GM12878 (cell line): ENCODE measurements around the gene SLX9. TPM values are rescaled to one million over a fixed set of nuclear protein-coding genes. Genes with fewer than 3 reads are reported as not detected.
A peak's percentile ranks its signal among the peaks of the same experiment; 100 is the strongest.

Experiments
- ATAC-seq: fragments of 200-7000 bp; cut with Tn5 transposase; 3 replicates; pipeline ENCODE4 v1.9.1; 2020; ENCODE audit warnings: mild to moderate bottlenecking, moderate library complexity
- BruUV-seq: library from RNA; stranded (reverse); fragments of 400-500 nt; replicated peaks from 2 replicates; lab custom pipeline; 2021; lab: Mats Ljungman, UMichigan
- CTCF ChIA-PET: fragments of 300-600 bp; sonication (Branson Sonifier 250); formaldehyde crosslinking; extraction: SDS; loops from one replicate; lab custom pipeline; 2021; ENCODE audit warnings: inconsistent platforms; lab: Yijun Ruan, JAX
- POLR2A ChIA-PET: fragments of 350-600 bp; formaldehyde crosslinking; extraction: SDS; loops from one replicate; lab custom pipeline; 2021; ENCODE audit warnings: inconsistent platforms; lab: Charles Lee
- RAD21 ChIA-PET: fragments of 300-600 bp; sonication (Branson Sonifier 250); formaldehyde crosslinking; loops from one replicate; lab custom pipeline; 2023; ENCODE audit warnings: antibody characterized with exemption; ENCODE audit not compliant: unreplicated experiment; lab: Charles Lee
- SMC1A ChIA-PET: fragments of 300-600 bp; sonication (Branson Sonifier 250); formaldehyde crosslinking; loops from one replicate; lab custom pipeline; 2023; ENCODE audit not compliant: unreplicated experiment, uncharacterized antibody; lab: Charles Lee
- DNase-seq: peaks from one replicate; pipeline ENCODE4 v3.0.0-alpha.2; 2011; ENCODE audit warnings: low read depth, low spot score
- FAIRE-seq: peaks from 3 replicates; lab custom pipeline; 2011; peaks lifted over from hg19 to GRCh38; lab: Jason Lieb, UNC
- H2AFZ ChIP-seq: 2 replicates; pipeline ENCODE4 v1.6.0; 2011; ENCODE audit warnings: low read depth, low read length, control low read depth; ENCODE audit not compliant: control insufficient read depth
- H3K27ac ChIP-seq: 2 replicates; pipeline ENCODE4 v1.5.1; 2011; ENCODE audit warnings: control low read depth; ENCODE audit not compliant: control insufficient read depth, insufficient read depth
- H3K27me3 ChIP-seq, 2 experiments: replicated peaks in 1 of 2; 2 replicates each; pipeline versions ENCODE4 v1.6.0 to v1.6.1; 2011; ENCODE audit warnings: low read length in 1 of 2; ENCODE audit not compliant: control insufficient read depth in 2 of 2, insufficient read depth in 2 of 2
- H3K36me3 ChIP-seq, 2 experiments: 2 replicates each; pipeline ENCODE4 v1.5.1; 2011; ENCODE audit warnings: low read length in 1 of 2; ENCODE audit not compliant: control insufficient read depth in 2 of 2, insufficient read depth in 2 of 2
- H3K4me1 ChIP-seq: 2 replicates; pipeline ENCODE4 v1.6.1; 2011; ENCODE audit warnings: mild to moderate bottlenecking, low read length, moderate library complexity, mixed read lengths; ENCODE audit not compliant: control insufficient read depth, insufficient read depth
- H3K4me2 ChIP-seq: 2 replicates; pipeline ENCODE4 v1.6.0; 2011; ENCODE audit warnings: control low read depth; ENCODE audit not compliant: control insufficient read depth, insufficient read depth
- H3K4me3 ChIP-seq: fragments of 200-600 bp; sonication (generic); 2 replicates; pipeline ENCODE4 v1.5.1; 2016
- H3K79me2 ChIP-seq: 2 replicates; pipeline ENCODE4 v1.6.0; 2011; ENCODE audit warnings: low read length; ENCODE audit not compliant: control insufficient read depth, insufficient read depth
- H3K9ac ChIP-seq: 2 replicates; pipeline ENCODE4 v1.8.0; 2011; ENCODE audit warnings: low read length, control low read depth, mixed read lengths; ENCODE audit not compliant: control insufficient read depth, insufficient read depth
- H3K9me3 ChIP-seq: replicated peaks from 3 replicates; pipeline ENCODE4 v1.5.1; 2011; ENCODE audit warnings: mild to moderate bottlenecking, low read length; ENCODE audit not compliant: control insufficient read depth, insufficient read depth
- H4K20me1 ChIP-seq: 2 replicates; pipeline ENCODE4 v1.6.0; 2011; ENCODE audit not compliant: control insufficient read depth, insufficient read depth
- CHD4 ChIP-seq: fragments of 200-600 bp; sonication (generic); IDR thresholded peaks from 2 replicates; pipeline ENCODE4 v1.6.1; 2016; ENCODE audit warnings: mild to moderate bottlenecking
- EED ChIP-seq: sonication (generic); IDR thresholded peaks from 2 replicates; pipeline ENCODE4 v1.6.1; 2016; ENCODE audit warnings: antibody characterized with exemption, low read depth
- GATAD2B ChIP-seq: fragments of 450-650 bp; conservative IDR thresholded peaks from 2 replicates; pipeline ENCODE4 v1.6.1; 2017; ENCODE audit warnings: low read depth, mild to moderate bottlenecking, moderate library complexity
- MYB ChIP-seq: fragments of 150-350 bp; IDR thresholded peaks from 2 replicates; pipeline ENCODE4 v1.6.1; 2014; ENCODE audit warnings: mild to moderate bottlenecking, low read depth, low read length, borderline replicate concordance
- RAD51 ChIP-seq: fragments of 450-650 bp; IDR thresholded peaks from 2 replicates; pipeline ENCODE4 v1.6.1; 2016; ENCODE audit warnings: moderate library complexity, mild to moderate bottlenecking, inconsistent platforms
- RB1 ChIP-seq: fragments of 450-650 bp; formaldehyde crosslinking; IDR thresholded peaks from 2 replicates; pipeline ENCODE4 v1.6.1; 2017; ENCODE audit warnings: mild to moderate bottlenecking, borderline replicate concordance
- SMC3 ChIP-seq: IDR thresholded peaks from 2 replicates; pipeline ENCODE4 v1.6.1; 2011; ENCODE audit warnings: low read length, improper control_type of control experiment, borderline replicate concordance
- TCF12 ChIP-seq: IDR thresholded peaks from 2 replicates; pipeline ENCODE4 v1.6.1; 2011; ENCODE audit warnings: low read depth, mild to moderate bottlenecking, low read length
- YBX1 ChIP-seq: fragments of 450-650 bp; IDR thresholded peaks from 2 replicates; pipeline ENCODE4 v1.6.1; 2016; ENCODE audit warnings: antibody characterized with exemption
- ZNF217 ChIP-seq: fragments of 450-650 bp; IDR thresholded peaks from 2 replicates; pipeline ENCODE4 v1.6.1; 2017; ENCODE audit warnings: antibody characterized with exemption, mild to moderate bottlenecking
- WGBS: methylation state at CpG from one replicate; pipeline ENCODE4 v1.1.6; 2016; ENCODE audit warnings: low lambda C conversion rate; ENCODE audit not compliant: insufficient replicate concordance, insufficient coverage; ENCODE audit errors: missing lambda C conversion rate; 5-methylcytosine and 5-hydroxymethylcytosine counted together
- in situ Hi-C: fragments of 300-500 bp; cut with MboI; formaldehyde crosslinking; loops from 9 replicates; pipeline ENCODE4 v1.14.3; 2018; ENCODE audit warnings: mixed read lengths
- intact Hi-C: fragments of 100-400 bp; cut with micrococcal nuclease; formaldehyde crosslinking; loops from one replicate; pipeline ENCODE4 v1.14.2; 2022; ENCODE audit not compliant: unreplicated experiment
- polyA plus RNA-seq, 11 experiments: library from polyadenylated mRNA; depleted of rRNA in 4 of 11; unstranded in 6 of 11; stranded (reverse) in 5 of 11; fragments of >200 nt; fragmentation: Nextera tagmentation in 4 of 11; fragmentation: Illumina TruSeq in 1 of 11; extraction: Ambion mirVana in 4 of 11; extraction: Trizol in 1 of 11; gene quantifications; 1 replicate in 1 of 11; 2 replicates in 10 of 11; pipeline versions ENCODE4 v1.2.1 to v1.2.3, GENCODE V29; 2011 to 2016; ENCODE audit warnings: inconsistent platforms in 2 of 11, missing spikeins in 2 of 11, low read depth in 1 of 11
- total RNA-seq, 4 experiments: library from RNA; depleted of rRNA in 3 of 4; stranded (reverse); fragments of >200 nt in 3 of 4; fragmentation: Illumina TruSeq in 1 of 4; extraction: Trizol in 1 of 4; gene quantifications; 2 replicates each; pipeline versions ENCODE4 v1.2.1 to v1.2.3, GENCODE V29; 2013 to 2021
- TF ChIP-seq, protein P1 (sequence below): fragments of 450-650 bp; IDR thresholded peaks from 2 replicates; pipeline ENCODE4 v1.6.1; 2017; ENCODE audit warnings: borderline replicate concordance

Gene SLX9
- total and polyA plus RNA-seq, 10 of the 15 experiments (the other 5 are each of a cell fraction or from before 2014, with no cell fraction given): 0.69 to 81.3 (median 33.9) TPM

DNA sequence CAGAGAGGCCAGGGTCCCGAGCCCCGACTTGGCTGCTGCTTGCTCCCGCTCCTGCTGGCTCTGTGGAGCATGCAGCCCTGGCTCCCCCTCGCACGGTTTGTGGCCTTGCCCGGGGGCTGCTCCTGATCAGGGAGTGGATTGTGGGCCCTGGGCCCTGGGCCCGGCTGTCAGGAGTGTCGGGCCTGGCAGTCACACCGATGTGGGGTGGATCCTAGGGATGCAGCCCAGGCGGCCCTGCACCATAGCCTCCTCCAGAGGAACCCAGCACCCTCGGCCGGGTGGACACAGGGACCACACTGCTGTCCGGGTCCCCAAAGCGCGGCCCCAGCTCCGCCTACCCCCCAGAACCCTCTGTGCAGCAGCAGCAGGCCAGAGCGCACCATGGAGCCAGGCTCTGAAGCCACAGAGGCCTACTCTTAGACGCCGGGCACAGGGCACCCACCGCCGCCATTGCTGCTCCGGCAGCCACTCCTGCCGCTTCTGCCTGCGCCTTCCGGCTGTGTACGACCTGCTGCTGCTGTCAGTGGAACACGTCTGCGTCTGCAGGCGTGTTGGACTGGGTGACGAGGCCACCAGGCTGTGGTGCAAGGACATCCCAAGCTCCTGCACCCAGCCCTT lies 9.4 kb downstream of the SLX9 start:
- Histone ChIP-seq H3K36me3 (peaks cover 6 to 35% of the 10 kb centered on the region in 2 experiments; a peak in 3 of 4 replicates), H3K27me3 (no peaks in the 10 kb centered on the region), H3K4me1 (no peaks in the 10 kb centered on the region), H3K79me2 (peaks cover 5% of the 10 kb centered on the region), H3K4me3 (no peak overlapping the region), H2AFZ (no peak overlapping the region), H3K4me2 (no peak overlapping the region)
- WGBS: 67% methylated on average over 30 of the region's 30 CpGs
- SMC1A ChIA-PET: interaction anchor here (0.8 to 12.3 kb wide), 10 partner anchors 8 to 192 kb away, joined by 3 to 153 read pairs (median 4); partner anchors contain the start of gene UBE2G2
- intact Hi-C loops (loop anchor here (1.0 kb wide), 2 partner anchors 179 to 188 kb away; no protein-coding TSS in a partner anchor), in situ Hi-C loops (loop anchor here (5.0 kb wide), 2 partner anchors 178 to 878 kb away; no protein-coding TSS in a partner anchor)
- no peak for DNase-seq
- CTCF ChIA-PET: interaction anchor here (0.6 to 11.8 kb wide), 28 partner anchors 8 to 616 kb away, joined by 3 to 235 read pairs (median 4); partner anchors contain the start of gene SLX9
- TF ChIP-seq GATAD2B: 0 out of 2 replicates have a peak, but pooled peaks have one; percentile 43
- no peak for TF ChIP-seq RAD51
- TF ChIP-seq, all 136 proteins: peak for 1
- BruUV-seq: no TSS peak
- Histone ChIP-seq H3K9ac (no peak overlapping the region), H4K20me1 (peaks cover 6% of the 10 kb centered on the region; the same call in 1 of the 2 replicates), H3K9me3 (no peaks in the 10 kb centered on the region), H3K27ac (no peak overlapping the region)
- POLR2A ChIA-PET: interaction anchor here (0.6 to 1.0 kb wide), 2 partner anchors 79 to 179 kb away, joined by 3 to 4 read pairs; no protein-coding TSS in a partner anchor
- RAD21 ChIA-PET: interaction anchor here (0.8 to 11.2 kb wide), 9 partner anchors 17 to 338 kb away, joined by 3 to 141 read pairs (median 5); partner anchors contain the start of gene POFUT2
- FAIRE-seq: no peak
- peak; percentile 10 for ATAC-seq

DNA sequence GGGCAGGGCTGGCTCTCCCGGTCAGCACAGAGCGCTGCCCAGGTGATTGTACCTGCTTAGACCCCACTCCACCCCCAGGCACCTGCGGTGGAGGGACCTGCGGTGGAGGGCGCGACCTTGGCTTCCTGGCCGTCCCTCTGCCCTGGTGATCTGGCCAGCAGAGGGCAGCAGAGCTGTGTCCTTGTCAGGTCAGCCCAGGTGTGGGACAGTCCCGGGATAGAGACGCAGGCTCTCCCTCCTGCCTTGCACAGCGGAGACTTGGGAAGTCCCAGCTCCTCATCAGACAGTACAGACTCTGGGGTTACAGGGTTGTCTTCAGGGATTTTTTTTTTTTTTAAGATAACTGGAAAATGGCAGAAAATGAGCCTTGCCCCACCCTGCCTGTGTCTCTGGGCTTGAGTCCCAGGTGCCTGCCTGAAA lies 10.0 kb downstream of the SLX9 start:
- no peak overlapping the region for H3K9ac ChIP-seq
- in situ Hi-C loops: loop anchor here (5.0 kb wide), 2 partner anchors 178 to 878 kb away; no protein-coding TSS in a partner anchor
- H2AFZ ChIP-seq: no peak overlapping the region
- peaks cover 6% of the 10 kb centered on the region; the same call in 1 of the 2 replicates for H4K20me1 ChIP-seq
- no peaks in the 10 kb centered on the region for H3K4me1 ChIP-seq
- H3K4me3 ChIP-seq: no peak overlapping the region
- no peak overlapping the region for H3K4me2 ChIP-seq
- POLR2A ChIA-PET: interaction anchor here (0.6 to 1.0 kb wide), 4 partner anchors 80 to 439 kb away, joined by 3 to 4 read pairs (median 3); no protein-coding TSS in a partner anchor
- peaks cover 6 to 32% of the 10 kb centered on the region in 2 experiments; a peak in 3 of 4 replicates for H3K36me3 ChIP-seq
- WGBS: 6% methylated on average over 10 of the region's 10 CpGs
- no peak overlapping the region for H3K27ac ChIP-seq
- no peaks in the 10 kb centered on the region for H3K9me3 ChIP-seq
- RAD21 ChIA-PET: interaction anchor here (0.6 to 11.2 kb wide), 12 partner anchors 10 to 338 kb away, joined by 3 to 141 read pairs (median 4); partner anchors contain the start of genes POFUT2 and SLX9
- CTCF ChIA-PET: interaction anchor here (0.6 to 11.8 kb wide), 29 partner anchors 8 to 615 kb away, joined by 3 to 235 read pairs (median 4); partner anchors contain the start of gene SLX9
- H3K27me3 ChIP-seq: no peaks in the 10 kb centered on the region
- intact Hi-C loops: loop anchor here (1.0 kb wide), 2 partner anchors 179 to 188 kb away; no protein-coding TSS in a partner anchor
- DNase-seq (no peak), FAIRE-seq (peak; percentile 23), ATAC-seq (peak; percentile 96)
- H3K79me2 ChIP-seq: peaks cover 5% of the 10 kb centered on the region
- SMC1A ChIA-PET: interaction anchor here (0.6 to 12.3 kb wide), 13 partner anchors 8 to 191 kb away, joined by 3 to 153 read pairs (median 3); partner anchors contain the start of gene UBE2G2
- BruUV-seq: no TSS peak
- no peak for TF ChIP-seq CHD4
- TF ChIP-seq SMC3: peak; percentile 89
- TF ChIP-seq TCF12: 0 out of 2 replicates have a peak, but pooled peaks have one; percentile 49
- TF ChIP-seq, protein P1, sequence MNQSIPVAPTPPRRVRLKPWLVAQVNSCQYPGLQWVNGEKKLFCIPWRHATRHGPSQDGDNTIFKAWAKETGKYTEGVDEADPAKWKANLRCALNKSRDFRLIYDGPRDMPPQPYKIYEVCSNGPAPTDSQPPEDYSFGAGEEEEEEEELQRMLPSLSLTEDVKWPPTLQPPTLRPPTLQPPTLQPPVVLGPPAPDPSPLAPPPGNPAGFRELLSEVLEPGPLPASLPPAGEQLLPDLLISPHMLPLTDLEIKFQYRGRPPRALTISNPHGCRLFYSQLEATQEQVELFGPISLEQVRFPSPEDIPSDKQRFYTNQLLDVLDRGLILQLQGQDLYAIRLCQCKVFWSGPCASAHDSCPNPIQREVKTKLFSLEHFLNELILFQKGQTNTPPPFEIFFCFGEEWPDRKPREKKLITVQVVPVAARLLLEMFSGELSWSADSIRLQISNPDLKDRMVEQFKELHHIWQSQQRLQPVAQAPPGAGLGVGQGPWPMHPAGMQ: no peak
- TF ChIP-seq EED: 0 out of 2 replicates have a peak, but pooled peaks have one; percentile 36
- no peak for TF ChIP-seq YBX1
- TF ChIP-seq RB1: 0 out of 2 replicates have a peak, but pooled peaks have one; percentile 49
- no peak for TF ChIP-seq MYB
- TF ChIP-seq ZNF217: no peak
